Mesothelial cell of epicardium (in vitro differentiated cells): Measurements from ENCODE around the gene CTNND2. TPM values are rescaled to one million over a fixed set of nuclear protein-coding genes. Genes with fewer than 3 reads are reported as not detected.

Experiments used
- DNase-seq, 2 experiments: peaks; one replicate each; pipeline ENCODE4 v3.0.0; 2021; ENCODE audit warnings: low spot score in 2 of 2; ENCODE audit not compliant: unreplicated experiment in 2 of 2
- H3K27ac Mint-ChIP-seq: 2 replicates; pipeline ENCODE4 v1.8.0; 2021; ENCODE audit warnings: mixed read lengths
- H3K27me3 Mint-ChIP-seq: 2 replicates; pipeline ENCODE4 v1.8.0; 2021; ENCODE audit warnings: low read depth, mixed read lengths
- H3K36me3 Mint-ChIP-seq: 2 replicates; pipeline ENCODE4 v1.8.0; 2021; ENCODE audit warnings: mixed read lengths
- H3K4me1 Mint-ChIP-seq: 2 replicates; pipeline ENCODE4 v1.8.0; 2021; ENCODE audit warnings: mixed read lengths
- H3K4me3 Mint-ChIP-seq: 2 replicates; pipeline ENCODE4 v1.8.0; 2021; ENCODE audit warnings: mild to moderate bottlenecking, moderate library complexity, mixed read lengths
- H3K9me3 Mint-ChIP-seq: 2 replicates; pipeline ENCODE4 v1.8.0; 2021; ENCODE audit warnings: mixed read lengths
- total RNA-seq: library from RNA; stranded (reverse); gene quantifications from 3 replicates; pipeline ENCODE4 v1.2.1, GENCODE V29; 2021
- TF ChIP-seq, protein P1 (sequence below): fragments of 200-600 bp; sonication (generic); IDR thresholded peaks from one replicate; pipeline ENCODE4 v1.5.0; 2021; ENCODE audit warnings: antibody characterized with exemption; ENCODE audit not compliant: unreplicated experiment

Gene CTNND2
- total RNA-seq, 1 donor from 2014 or later, result 7.9 TPM

GRCh38 chr5:11655681-11656080 lies 248.6 kb downstream of the CTNND2 start:
- no peak for DNase-seq
- Mint-ChIP-seq H3K4me3 (no peak overlapping the region), H3K27ac (no peak overlapping the region), H3K9me3 (peaks cover 1% of the 10 kb centered on the region), H3K36me3 (no peaks in the 10 kb centered on the region), H3K27me3 (no peaks in the 10 kb centered on the region), H3K4me1 (no peaks in the 10 kb centered on the region)
- TF ChIP-seq, protein P1, sequence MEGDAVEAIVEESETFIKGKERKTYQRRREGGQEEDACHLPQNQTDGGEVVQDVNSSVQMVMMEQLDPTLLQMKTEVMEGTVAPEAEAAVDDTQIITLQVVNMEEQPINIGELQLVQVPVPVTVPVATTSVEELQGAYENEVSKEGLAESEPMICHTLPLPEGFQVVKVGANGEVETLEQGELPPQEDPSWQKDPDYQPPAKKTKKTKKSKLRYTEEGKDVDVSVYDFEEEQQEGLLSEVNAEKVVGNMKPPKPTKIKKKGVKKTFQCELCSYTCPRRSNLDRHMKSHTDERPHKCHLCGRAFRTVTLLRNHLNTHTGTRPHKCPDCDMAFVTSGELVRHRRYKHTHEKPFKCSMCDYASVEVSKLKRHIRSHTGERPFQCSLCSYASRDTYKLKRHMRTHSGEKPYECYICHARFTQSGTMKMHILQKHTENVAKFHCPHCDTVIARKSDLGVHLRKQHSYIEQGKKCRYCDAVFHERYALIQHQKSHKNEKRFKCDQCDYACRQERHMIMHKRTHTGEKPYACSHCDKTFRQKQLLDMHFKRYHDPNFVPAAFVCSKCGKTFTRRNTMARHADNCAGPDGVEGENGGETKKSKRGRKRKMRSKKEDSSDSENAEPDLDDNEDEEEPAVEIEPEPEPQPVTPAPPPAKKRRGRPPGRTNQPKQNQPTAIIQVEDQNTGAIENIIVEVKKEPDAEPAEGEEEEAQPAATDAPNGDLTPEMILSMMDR, result no peak

DNA sequence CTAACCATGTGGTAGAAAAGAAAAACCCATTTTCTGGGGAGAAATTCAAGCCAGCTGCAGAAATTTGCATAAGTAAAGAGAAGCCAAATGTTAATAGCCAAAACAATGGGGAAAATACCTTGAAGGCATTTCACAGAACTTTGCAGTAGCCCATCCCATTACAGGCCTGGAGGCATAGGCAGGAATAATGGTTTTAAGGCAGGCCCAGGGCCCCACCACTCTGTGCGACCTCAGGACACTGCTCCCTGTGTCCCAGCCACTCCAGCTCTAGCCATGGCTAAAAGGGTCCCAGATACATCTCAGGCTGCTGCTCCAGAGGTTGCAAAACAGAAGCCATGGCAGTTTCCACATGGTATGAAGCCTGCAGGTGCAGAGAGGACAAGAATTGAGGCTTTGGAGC lies 253.3 kb downstream of the CTNND2 start:
- peaks cover 9% of the 10 kb centered on the region for H3K9me3 Mint-ChIP-seq
- no peaks in the 10 kb centered on the region for H3K27me3 Mint-ChIP-seq
- TF ChIP-seq, protein P1, result no peak
- H3K4me3 Mint-ChIP-seq, result no peak overlapping the region
- no peak for DNase-seq
- no peak overlapping the region for H3K27ac Mint-ChIP-seq
- no peaks in the 10 kb centered on the region for H3K4me1 Mint-ChIP-seq
- no peaks in the 10 kb centered on the region for H3K36me3 Mint-ChIP-seq

- no peak for DNase-seq
- Mint-ChIP-seq H3K36me3 (no peaks in the 10 kb centered on the region), H3K4me1 (no peaks in the 10 kb centered on the region), H3K27me3 (no peaks in the 10 kb centered on the region), H3K4me3 (no peak overlapping the region), H3K27ac (no peak overlapping the region), H3K9me3 (peaks cover 9% of the 10 kb centered on the region)
- TF ChIP-seq, protein P1, result no peak
Observed at GRCh38 chr5:11646141-11646540, 258.1 kb downstream of the CTNND2 start.

GRCh38 chr5:11642438-11642837 lies 261.8 kb downstream of the CTNND2 start:
- TF ChIP-seq, protein P1, result no peak
- no peak overlapping the region for H3K4me3 Mint-ChIP-seq
- no peak for DNase-seq
- H3K27ac Mint-ChIP-seq, result no peak overlapping the region
- no peaks in the 10 kb centered on the region for H3K9me3 Mint-ChIP-seq
- no peaks in the 10 kb centered on the region for H3K4me1 Mint-ChIP-seq
- no peaks in the 10 kb centered on the region for H3K27me3 Mint-ChIP-seq
- H3K36me3 Mint-ChIP-seq, result no peaks in the 10 kb centered on the region

GRCh38 chr5:11640158-11640873 lies 263.9 kb downstream of the CTNND2 start:
- Mint-ChIP-seq H3K9me3 (no peaks in the 10 kb centered on the region), H3K36me3 (no peaks in the 10 kb centered on the region), H3K4me3 (no peak overlapping the region), H3K27ac (no peak overlapping the region), H3K4me1 (no peaks in the 10 kb centered on the region), H3K27me3 (no peaks in the 10 kb centered on the region)
- TF ChIP-seq, protein P1, result no peak
- DNase-seq, result no peak
